Stimulated activated CD8-positive, alpha-beta memory T cell treated with anti-CD3 and anti-CD28 coated beads, Interleukin-7, amount 100 ng/mL, for 48 hours (primary cell): ENCODE measurements around the gene IQGAP2.

Source experiments
- DNase-seq, 2 donors: peaks; one replicate each; pipeline ENCODE4 v3.0.0-alpha.2; 2020; ENCODE audit warnings: low read depth in 1 of 2; ENCODE audit errors: extremely low read depth in 1 of 2

Gene IQGAP2

GRCh38 chr5:76402886-76403765 lies at the start of gene IQGAP2:
Gene IQGAP2, plus strand, starts transcription at chr5:76403285. Its CDS starts 261 bp downstream, at chr5:76403546.
- DNase-seq, result peak; percentile 62 to 79

GRCh38 chr5:76356887-76357286 lies 46.2 kb upstream of the IQGAP2 start:
- no peak for DNase-seq

- DNase-seq, result no peak
Observed at GRCh38 chr5:76363352-76364225, 39.5 kb upstream of the IQGAP2 start.

- no peak for DNase-seq
Observed at GRCh38 chr5:76364226-76364589, 38.9 kb upstream of the IQGAP2 start.

GRCh38 chr5:76365561-76365960 lies 37.5 kb upstream of the IQGAP2 start:
- DNase-seq, result no peak

- DNase-seq, result no peak
Observed at GRCh38 chr5:76366596-76366995, 36.5 kb upstream of the IQGAP2 start.

GRCh38 chr5:76367623-76368371 lies 35.3 kb upstream of the IQGAP2 start:
- DNase-seq, result peak in 1 of 2 donors; percentile 29

GRCh38 chr5:76368941-76369340 lies 34.1 kb upstream of the IQGAP2 start:
- DNase-seq, result no peak

GRCh38 chr5:76369668-76370067 lies 33.4 kb upstream of the IQGAP2 start:
- DNase-seq, result peak in 1 of 2 donors; percentile 32

- no peak for DNase-seq
Observed at GRCh38 chr5:76371960-76372322, 31.1 kb upstream of the IQGAP2 start.

GRCh38 chr5:76372323-76373054 lies 30.6 kb upstream of the IQGAP2 start:
- DNase-seq, result no peak

GRCh38 chr5:76376148-76376865 lies 26.8 kb upstream of the IQGAP2 start:
- DNase-seq, result no peak

GRCh38 chr5:76376866-76377230 lies 26.2 kb upstream of the IQGAP2 start:
- no peak for DNase-seq

GRCh38 chr5:76378355-76378754 lies 24.7 kb upstream of the IQGAP2 start:
- no peak for DNase-seq

GRCh38 chr5:76379316-76379715 lies 23.8 kb upstream of the IQGAP2 start:
- DNase-seq, result no peak

- DNase-seq, result no peak
Observed at GRCh38 chr5:76379855-76380254, 23.2 kb upstream of the IQGAP2 start.

GRCh38 chr5:76380346-76381066 lies 22.6 kb upstream of the IQGAP2 start:
- no peak for DNase-seq

GRCh38 chr5:76383126-76383832 lies 19.8 kb upstream of the IQGAP2 start:
- DNase-seq, result no peak

- DNase-seq, result no peak
Observed at GRCh38 chr5:76384189-76384588, 18.9 kb upstream of the IQGAP2 start.
